Trophoblast cell (in vitro differentiated cells and primary cell): ENCODE measurements around the gene ART4.

Experiments
- DNase-seq, 2 donors: peaks; one replicate each; pipeline ENCODE4 v3.0.0-alpha.2; 2016
- H2AFZ ChIP-seq: 2 replicates; pipeline ENCODE4 v1.6.1; 2013; ENCODE audit warnings: low read length, moderate library complexity, mild to moderate bottlenecking; ENCODE audit not compliant: insufficient read depth, poor library complexity
- H2AK5ac ChIP-seq: 2 replicates; pipeline ENCODE4 v1.6.1; 2013; ENCODE audit warnings: mild to moderate bottlenecking, low read length
- H2BK120ac ChIP-seq: 2 replicates; pipeline ENCODE4 v1.6.1; 2013; ENCODE audit warnings: low read length, mild to moderate bottlenecking, moderate library complexity; ENCODE audit not compliant: insufficient read depth, poor library complexity
- H2BK12ac ChIP-seq: 2 replicates; pipeline ENCODE4 v1.6.1; 2013; ENCODE audit warnings: mild to moderate bottlenecking, low read length, moderate library complexity
- H2BK5ac ChIP-seq: 2 replicates; pipeline ENCODE4 v1.6.1; 2013; ENCODE audit warnings: low read length, low read depth, moderate library complexity, mild to moderate bottlenecking; ENCODE audit not compliant: poor library complexity
- H3K14ac ChIP-seq: 2 replicates; pipeline ENCODE4 v1.6.1; 2013; ENCODE audit warnings: mild to moderate bottlenecking, low read length
- H3K18ac ChIP-seq: 2 replicates; pipeline ENCODE4 v1.6.1; 2013; ENCODE audit warnings: mild to moderate bottlenecking, low read length
- H3K23ac ChIP-seq: 2 replicates; pipeline ENCODE4 v1.6.1; 2013; ENCODE audit warnings: low read length
- H3K27ac ChIP-seq: 2 replicates; pipeline ENCODE4 v1.5.1; 2013; ENCODE audit warnings: low read depth, mild to moderate bottlenecking, inconsistent platforms, low read length, moderate library complexity
- H3K27me3 ChIP-seq: 2 replicates; pipeline ENCODE4 v1.6.1; 2013; ENCODE audit warnings: inconsistent platforms, mild to moderate bottlenecking, low read length, moderate library complexity; ENCODE audit not compliant: insufficient read depth
- H3K36me3 ChIP-seq, 2 experiments: 1 replicate in 1 of 2; 2 replicates in 1 of 2; pipeline ENCODE4 v1.6.1; 2013; ENCODE audit warnings: low read length in 2 of 2, mild to moderate bottlenecking in 2 of 2, moderate library complexity in 1 of 2; ENCODE audit not compliant: insufficient read depth in 2 of 2, control insufficient read depth in 1 of 2
- H3K4ac ChIP-seq: 2 replicates; pipeline ENCODE4 v1.6.1; 2013; ENCODE audit warnings: low read depth, mild to moderate bottlenecking, low read length, moderate library complexity
- H3K4me1 ChIP-seq, 2 experiments: 1 replicate in 1 of 2; 2 replicates in 1 of 2; pipeline ENCODE4 v1.6.1; 2013; ENCODE audit warnings: low read length in 2 of 2, mild to moderate bottlenecking in 2 of 2, moderate library complexity in 1 of 2; ENCODE audit not compliant: insufficient read depth in 2 of 2, control insufficient read depth in 1 of 2
- H3K4me2 ChIP-seq: 2 replicates; pipeline ENCODE4 v1.6.1; 2013; ENCODE audit warnings: inconsistent platforms, mild to moderate bottlenecking, low read length, moderate library complexity
- H3K4me3 ChIP-seq: 2 replicates; pipeline ENCODE4 v1.5.1; 2013; ENCODE audit warnings: mild to moderate bottlenecking, low read depth, low read length, inconsistent platforms
- H3K79me1 ChIP-seq: one replicate; pipeline ENCODE4 v1.6.1; 2013; ENCODE audit warnings: low read length
- H3K79me2 ChIP-seq: 2 replicates; pipeline ENCODE4 v1.6.1; 2013; ENCODE audit warnings: low read length, mild to moderate bottlenecking; ENCODE audit not compliant: control insufficient read depth, insufficient read depth, poor library complexity
- H3K9ac ChIP-seq: 2 replicates; pipeline ENCODE4 v1.6.1; 2013; ENCODE audit warnings: mild to moderate bottlenecking, low read length
- H3K9me3 ChIP-seq: 2 replicates; pipeline ENCODE4 v1.6.1; 2013; ENCODE audit warnings: low read depth, mild to moderate bottlenecking, control low read depth, inconsistent platforms, low read length; ENCODE audit not compliant: insufficient read depth
- H4K12ac ChIP-seq: 2 replicates; pipeline ENCODE4 v1.6.1; 2013; ENCODE audit warnings: low read depth, mild to moderate bottlenecking, low read length, moderate library complexity
- H4K8ac ChIP-seq: 2 replicates; pipeline ENCODE4 v1.6.1; 2013; ENCODE audit warnings: low read depth, mild to moderate bottlenecking, low read length, moderate library complexity
- H4K91ac ChIP-seq: one replicate; pipeline ENCODE4 v1.6.1; 2013; ENCODE audit warnings: low read depth, mild to moderate bottlenecking, low read length, moderate library complexity
- WGBS: extraction: QIAGEN DNeasy Blood & Tissue Kit; methylation state at CpG from one replicate; pipeline ENCODE4 v1.1.7; 2013; ENCODE audit warnings: missing lambda C conversion rate; ENCODE audit not compliant: insufficient read length, insufficient coverage; ENCODE audit errors: extremely low coverage; 5-methylcytosine and 5-hydroxymethylcytosine counted together

Gene ART4

GRCh38 chr12:14860490-14860889, 17.2 kb upstream of the ART4 start:
- Histone ChIP-seq H3K27ac (no peak overlapping the region), H3K4me3 (no peak overlapping the region), H3K4me1 (no peaks in the 10 kb centered on the region), H3K4me2 (no peak overlapping the region), H2AK5ac (no peak overlapping the region), H2BK120ac (no peak overlapping the region), H3K79me1 (no peaks in the 10 kb centered on the region), H4K91ac (no peak overlapping the region), H3K9ac (no peak overlapping the region), H3K18ac (no peak overlapping the region), H3K14ac (no peak overlapping the region), H3K9me3 (no peaks in the 10 kb centered on the region), H3K4ac (no peak overlapping the region), H3K36me3 (no peaks in the 10 kb centered on the region), H2AFZ (no peak overlapping the region), H2BK5ac (no peak overlapping the region), H2BK12ac (no peak overlapping the region), H4K8ac (no peak overlapping the region), H4K12ac (no peak overlapping the region), H3K27me3 (no peaks in the 10 kb centered on the region), H3K23ac (no peak overlapping the region), H3K79me2 (no peaks in the 10 kb centered on the region)
- no peak for DNase-seq

GRCh38 chr12:14858513-14858912, 15.2 kb upstream of the ART4 start:
- Histone ChIP-seq H2BK120ac (no peak overlapping the region), H3K27ac (no peak overlapping the region), H2BK5ac (no peak overlapping the region), H2AFZ (no peak overlapping the region), H3K4me1 (no peaks in the 10 kb centered on the region), H3K4ac (no peak overlapping the region), H3K79me1 (peaks cover 5% of the 10 kb centered on the region), H4K12ac (no peak overlapping the region), H3K9me3 (no peaks in the 10 kb centered on the region), H3K79me2 (no peaks in the 10 kb centered on the region), H4K91ac (no peak overlapping the region), H2BK12ac (no peak overlapping the region), H3K36me3 (no peaks in the 10 kb centered on the region), H3K23ac (no peak overlapping the region), H3K9ac (no peak overlapping the region), H3K4me2 (no peak overlapping the region), H3K27me3 (no peaks in the 10 kb centered on the region), H3K4me3 (no peak overlapping the region), H4K8ac (no peak overlapping the region), H3K14ac (no peak overlapping the region), H3K18ac (no peak overlapping the region), H2AK5ac (no peak overlapping the region)
- no CpG with 5 or more reads among the region's 1 CpG for WGBS
- no peak for DNase-seq

DNA sequence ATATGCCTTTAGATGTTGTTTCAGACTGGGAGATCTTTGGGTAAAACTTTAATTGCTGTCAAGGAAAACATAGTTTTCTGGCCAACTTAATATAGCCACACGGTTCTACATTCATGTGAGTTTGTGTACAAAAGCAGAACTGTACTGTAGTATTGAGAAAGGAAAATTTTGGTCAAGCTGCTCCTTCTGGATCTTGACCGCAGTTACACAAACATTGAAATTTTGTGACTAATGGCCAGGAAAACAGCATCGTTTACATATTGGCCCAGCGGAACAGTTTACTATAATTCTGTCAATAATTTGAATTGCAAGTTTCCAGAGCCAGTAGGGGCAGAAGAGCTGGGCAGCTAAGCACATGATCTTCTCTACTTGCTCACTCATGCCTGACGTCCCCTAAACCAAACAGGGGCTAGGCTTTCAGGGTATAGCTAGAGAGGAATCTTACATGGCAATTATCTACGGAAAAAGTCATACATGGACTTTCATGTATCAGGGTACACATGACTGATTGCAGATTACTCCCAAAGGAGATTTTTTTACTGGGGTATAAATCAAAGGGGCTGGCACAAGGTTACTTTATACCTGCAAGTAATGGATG, 11.4 kb upstream of the ART4 start:
- no peak overlapping the region for H3K4ac ChIP-seq
- H3K27me3 ChIP-seq = no peaks in the 10 kb centered on the region

GRCh38 chr12:14853961-14854360, 10.6 kb upstream of the ART4 start:
- peaks cover 2 to 18% of the 10 kb centered on the region in 2 experiments for H3K4me1 ChIP-seq
- no peak overlapping the region for H2AK5ac ChIP-seq
- no peak overlapping the region for H2AFZ ChIP-seq
- no CpG with 5 or more reads among the region's 3 CpGs for WGBS
- H2BK5ac ChIP-seq = no peak overlapping the region
- H3K9me3 ChIP-seq = no peaks in the 10 kb centered on the region
- no peak overlapping the region for H2BK120ac ChIP-seq
- peaks cover 25% of the 10 kb centered on the region for H3K79me1 ChIP-seq
- H4K8ac ChIP-seq = peak overlapping the region; percentile 19
- no peak overlapping the region for H3K4me2 ChIP-seq
- H3K4me3 ChIP-seq = no peak overlapping the region
- H3K23ac ChIP-seq = no peak overlapping the region
- peak; percentile 38 to 81 for DNase-seq
- no peaks in the 10 kb centered on the region for H3K79me2 ChIP-seq
- no peaks in the 10 kb centered on the region for H3K36me3 ChIP-seq
- H3K4ac ChIP-seq = no peak overlapping the region
- no peak overlapping the region for H3K14ac ChIP-seq
- no peak overlapping the region for H3K27ac ChIP-seq
- H4K91ac ChIP-seq = peak overlapping the region; percentile 14
- H3K27me3 ChIP-seq = no peaks in the 10 kb centered on the region
- no peak overlapping the region for H3K9ac ChIP-seq
- H3K18ac ChIP-seq = no peak overlapping the region
- no peak overlapping the region for H2BK12ac ChIP-seq
- H4K12ac ChIP-seq = no peak overlapping the region

More for the DNA sequence above, 11.4 kb upstream of the ART4 start:
- H3K23ac ChIP-seq = no peak overlapping the region
- no peak overlapping the region for H3K4me2 ChIP-seq
- no peaks in the 10 kb centered on the region for H3K36me3 ChIP-seq
- H3K18ac ChIP-seq = no peak overlapping the region
- no peaks in the 10 kb centered on the region for H3K79me2 ChIP-seq
- no peak overlapping the region for H3K27ac ChIP-seq
- H2AFZ ChIP-seq = no peak overlapping the region
- H3K9ac ChIP-seq = no peak overlapping the region
- WGBS = no CpG with 5 or more reads among the region's 6 CpGs
- H3K4me3 ChIP-seq = no peak overlapping the region
- H2BK5ac ChIP-seq = no peak overlapping the region
- H3K9me3 ChIP-seq = no peaks in the 10 kb centered on the region
- H2BK120ac ChIP-seq = peak overlapping the region; percentile 72
- H2BK12ac ChIP-seq = peak overlapping the region; percentile 77
- H4K91ac ChIP-seq = no peak overlapping the region
- H3K79me1 ChIP-seq = peaks cover 24% of the 10 kb centered on the region
- H4K8ac ChIP-seq = peak overlapping the region; percentile 90
- peaks cover 2 to 18% of the 10 kb centered on the region in 2 experiments for H3K4me1 ChIP-seq
- no peak overlapping the region for H4K12ac ChIP-seq
- H2AK5ac ChIP-seq = no peak overlapping the region
- no peak overlapping the region for H3K14ac ChIP-seq
- peak in 1 of 2 donors; percentile 26 for DNase-seq
